ENCODE measurements around the gene UBR4. TPM values are rescaled to one million over a fixed set of nuclear protein-coding genes. Genes with fewer than 3 reads are reported as not detected.

UBR4 gene
- polyA plus RNA-seq, 2 of the 4 experiments (the other 2 are of a cell fraction) = 55.8 to 74.3 TPM

GRCh38 chr1:19044975-19045831 lies 164.9 kb downstream of the UBR4 start:
- 83% methylated on average over 19 of the region's 24 CpGs for WGBS (ENCODE audit: missing lambda C conversion rate)
- H3K4me3 ChIP-seq = no peak overlapping the region
- 0 out of 3 replicates have a peak, but pooled peaks cover 6% of the 10 kb centered on the region for H3K4me1 ChIP-seq
- H3K4me2 ChIP-seq = no peak overlapping the region
- no peak for TF ChIP-seq HDAC2 (IDR thresholded peaks at IDR 0.05)
- TF ChIP-seq E2F6 (IDR thresholded peaks at IDR 0.05; ENCODE audit: borderline replicate concordance, low read depth) = no peak
- TF ChIP-seq NR3C1 (IDR thresholded peaks at IDR 0.05) = no peak
- no peak for TF ChIP-seq EHF (CRISPR knock-in tag; IDR thresholded peaks at IDR 0.05)
- no peak for TF ChIP-seq GATA3 (IDR thresholded peaks at IDR 0.05; ENCODE audit: borderline replicate concordance)
- no peak for TF ChIP-seq NPAS2 (CRISPR knock-in tag; IDR thresholded peaks at IDR 0.05; ENCODE audit: borderline replicate concordance)
- no peak for TF ChIP-seq SREBF2 (IDR thresholded peaks at IDR 0.05)
- TF ChIP-seq ZNF302 (CRISPR knock-in tag; IDR thresholded peaks at IDR 0.05) = no peak
- TF ChIP-seq SMC3 (IDR thresholded peaks at IDR 0.05) = no peak
- no peak for TF ChIP-seq HMGXB4 (CRISPR knock-in tag; IDR thresholded peaks at IDR 0.05; ENCODE audit: borderline replicate concordance)
- TF ChIP-seq MYC (IDR thresholded peaks at IDR 0.05; ENCODE audit: borderline replicate concordance, low read length) = no peak
- no peak for TF ChIP-seq ELK1 (IDR thresholded peaks at IDR 0.05; ENCODE audit: low read depth, low read length)
- no peak for TF ChIP-seq RAD21 (conservative IDR thresholded peaks at IDR 0.05 in 1 of 2, IDR thresholded peaks at IDR 0.05 in 1 of 2)
- TF ChIP-seq KDM5A (IDR thresholded peaks at IDR 0.05) = no peak
- no peak for TF ChIP-seq HOXB5 (CRISPR knock-in tag; IDR thresholded peaks at IDR 0.05)
- no peak for TF ChIP-seq HES2 (IDR thresholded peaks at IDR 0.05)
- TF ChIP-seq ZC3H11A (IDR thresholded peaks at IDR 0.05) = no peak
- TF ChIP-seq TP53 (CRISPR knock-in tag; IDR thresholded peaks at IDR 0.05) = no peak
- no peak for TF ChIP-seq POLR2AphosphoS2 (conservative IDR thresholded peaks at IDR 0.05; ENCODE audit: low read length)
- no peak for TF ChIP-seq MAX (IDR thresholded peaks at IDR 0.05)
- CTCF ChIA-PET = interaction anchor here (1.1 to 1.5 kb wide), 4 partner anchors 30 to 161 kb away, joined by 3 to 5 read pairs (median 4); no protein-coding TSS in a partner anchor
- no peak for ATAC-seq
- DNase-seq (ENCODE audit: low read depth in 1 of 2, low spot score in 1 of 2) = no peak
- POLR2A ChIA-PET = no interaction called here
- no peak for FAIRE-seq
- no peaks in the 10 kb centered on the region for H3K9me3 ChIP-seq
- peak overlapping the region in 1 of 2 experiments; percentile 33; a peak in 1 of 6 replicates for H3K27ac ChIP-seq

GRCh38 chr1:19044471-19044870 lies 165.6 kb downstream of the UBR4 start:
- Histone ChIP-seq H3K9me3 (no peaks in the 10 kb centered on the region), H3K4me3 (no peak overlapping the region), H3K27ac (peak overlapping the region in 1 of 2 experiments; percentile 37; a peak in 1 of 6 replicates), H3K4me2 (no peak overlapping the region), H3K4me1 (0 out of 3 replicates have a peak, but pooled peaks cover 6% of the 10 kb centered on the region)
- CTCF ChIA-PET = no interaction called here
- ATAC-seq (no peak), FAIRE-seq (no peak), DNase-seq (ENCODE audit: low read depth in 1 of 2, low spot score in 1 of 2) (no peak)
- POLR2A ChIA-PET = no interaction called here
- no peak for TF ChIP-seq JUN (IDR thresholded peaks at IDR 0.05)
- 82% methylated on average over 6 of the region's 6 CpGs for WGBS (ENCODE audit: missing lambda C conversion rate)
